Measurements from ENCODE around the gene UBC.

GRCh38 chr12:124917841-124918621, 3.6 kb upstream of the UBC start:
- TF ChIP-seq TAF1 (IDR thresholded peaks at IDR 0.05; ENCODE audit: borderline replicate concordance, low read depth, low read length) (no peak), POLR2A (IDR thresholded peaks at IDR 0.05; ENCODE audit: low read depth, low read length) (no peak), POLR2AphosphoS5 (IDR thresholded peaks at IDR 0.05; ENCODE audit: low read depth, low read length) (0 out of 2 replicates have a peak, but pooled peaks have one; percentile 13)
